ENCODE measurements around the gene TEX2. TPM values are rescaled to one million over a fixed set of nuclear protein-coding genes. Genes with fewer than 3 reads are reported as not detected.

The TEX2 gene
- total RNA-seq, 1 donor from 2014 or later = 23.7 TPM

GRCh38 chr17:64157669-64158180, 105.3 kb downstream of the TEX2 start:
- no peak for DNase-seq

GRCh38 chr17:64156670-64157069, 106.4 kb downstream of the TEX2 start:
- DNase-seq = no peak

GRCh38 chr17:64155751-64156544, 107.1 kb downstream of the TEX2 start:
- peak; percentile 26 for DNase-seq

GRCh38 chr17:64155129-64155528, 107.9 kb downstream of the TEX2 start:
- no peak for DNase-seq

- no peak for DNase-seq
Observed at GRCh38 chr17:64154717-64155116, 108.3 kb downstream of the TEX2 start.

- no peak for DNase-seq
Observed at GRCh38 chr17:64154313-64154695, 108.8 kb downstream of the TEX2 start.

- no peak for DNase-seq
Observed at GRCh38 chr17:64153565-64154312, 109.3 kb downstream of the TEX2 start.

GRCh38 chr17:64152428-64153125, 110.5 kb downstream of the TEX2 start:
- DNase-seq = no peak

- DNase-seq = no peak
Observed at GRCh38 chr17:64151016-64151368, 112.1 kb downstream of the TEX2 start.

GRCh38 chr17:64150237-64151015, 112.6 kb downstream of the TEX2 start:
- DNase-seq = no peak

- DNase-seq = no peak
Observed at GRCh38 chr17:64149196-64149595, 113.9 kb downstream of the TEX2 start.

- no peak for DNase-seq
Observed at GRCh38 chr17:64148699-64149098, 114.4 kb downstream of the TEX2 start.

GRCh38 chr17:64148017-64148631, 114.9 kb downstream of the TEX2 start:
- DNase-seq = no peak

- DNase-seq = no peak
Observed at GRCh38 chr17:64147110-64148016, 115.7 kb downstream of the TEX2 start.

GRCh38 chr17:64146418-64147109, 116.5 kb downstream of the TEX2 start:
- DNase-seq = peak; percentile 65

- DNase-seq = peak; percentile 100
Observed at GRCh38 chr17:64145751-64146417, 117.2 kb downstream of the TEX2 start.

- no peak for DNase-seq
Observed at GRCh38 chr17:64145375-64145750, 117.7 kb downstream of the TEX2 start.

- DNase-seq = no peak
Observed at GRCh38 chr17:64139542-64139941, 123.5 kb downstream of the TEX2 start.

GRCh38 chr17:64138441-64138840, 124.6 kb downstream of the TEX2 start:
- no peak for DNase-seq
